Ishikawa (cell line): ENCODE results near the gene AFM.

Experiments
- CEBPB ChIP-seq: IDR thresholded peaks from 2 replicates; pipeline ENCODE4 v1.6.1; 2012
- CREB1 ChIP-seq: IDR thresholded peaks from 2 replicates; pipeline ENCODE4 v1.6.1; 2012; ENCODE audit warnings: low read depth
- EGR1 ChIP-seq: IDR thresholded peaks from 2 replicates; pipeline ENCODE4 v1.6.1; 2012
- EP300 ChIP-seq: IDR thresholded peaks from 2 replicates; pipeline ENCODE4 v1.6.1; 2012; ENCODE audit warnings: borderline replicate concordance
- FOXM1 ChIP-seq: IDR thresholded peaks from 2 replicates; pipeline ENCODE4 v1.6.1; 2012; ENCODE audit warnings: low read depth, borderline replicate concordance
- NFIC ChIP-seq: IDR thresholded peaks from 2 replicates; pipeline ENCODE4 v1.6.1; 2012
- RAD21 ChIP-seq: IDR thresholded peaks from 2 replicates; pipeline ENCODE4 v1.6.1; 2012; ENCODE audit warnings: low read depth
- TAF1 ChIP-seq: IDR thresholded peaks from 2 replicates; pipeline ENCODE4 v1.6.1; 2012; ENCODE audit warnings: low read depth, mild to moderate bottlenecking
- TCF12 ChIP-seq: IDR thresholded peaks from 2 replicates; pipeline ENCODE4 v1.6.1; 2012; ENCODE audit warnings: low read depth
- TEAD4 ChIP-seq: IDR thresholded peaks from 2 replicates; pipeline ENCODE4 v1.6.1; 2012
- YY1 ChIP-seq: IDR thresholded peaks from 2 replicates; pipeline ENCODE4 v1.6.1; 2012; ENCODE audit warnings: low read depth
- ZBTB7A ChIP-seq: IDR thresholded peaks from 2 replicates; pipeline ENCODE4 v1.6.1; 2012; ENCODE audit warnings: low read depth
- TF ChIP-seq, protein P1 (sequence below): IDR thresholded peaks from 2 replicates; pipeline ENCODE4 v1.6.1; 2012; ENCODE audit warnings: low read depth, mild to moderate bottlenecking
- TF ChIP-seq, protein P2 (sequence below): IDR thresholded peaks from 2 replicates; pipeline ENCODE4 v1.6.1; 2012
- TF ChIP-seq, protein P3 (sequence below): IDR thresholded peaks from 2 replicates; pipeline ENCODE4 v1.6.1; 2012

The AFM gene

DNA sequence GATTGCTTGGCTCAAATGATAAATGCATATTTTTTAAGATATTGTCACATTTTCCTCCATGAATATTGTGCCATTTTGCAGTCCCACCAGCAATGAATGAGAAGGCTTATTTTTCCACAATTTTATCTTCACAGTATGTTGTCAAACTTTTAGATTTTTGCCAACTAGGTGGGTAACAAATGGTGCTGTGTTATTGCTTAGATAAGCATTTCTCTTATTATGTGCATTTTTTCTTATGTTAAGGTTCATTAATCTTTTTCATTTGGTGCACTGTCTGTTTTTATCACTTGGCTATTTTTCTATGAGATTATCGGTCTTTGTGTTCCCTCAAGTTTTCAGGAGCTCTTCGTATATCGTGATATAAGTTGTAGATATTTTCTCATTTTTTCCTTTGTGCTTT is 13.4 kb upstream of the AFM start:
- TF ChIP-seq YY1 (no peak), TEAD4 (no peak), FOXM1 (no peak), TAF1 (no peak), NFIC (no peak), RAD21 (no peak), ZBTB7A (no peak), CEBPB (no peak), EP300 (no peak), CREB1 (no peak), EGR1 (no peak), TCF12 (no peak)
- TF ChIP-seq, protein P1, sequence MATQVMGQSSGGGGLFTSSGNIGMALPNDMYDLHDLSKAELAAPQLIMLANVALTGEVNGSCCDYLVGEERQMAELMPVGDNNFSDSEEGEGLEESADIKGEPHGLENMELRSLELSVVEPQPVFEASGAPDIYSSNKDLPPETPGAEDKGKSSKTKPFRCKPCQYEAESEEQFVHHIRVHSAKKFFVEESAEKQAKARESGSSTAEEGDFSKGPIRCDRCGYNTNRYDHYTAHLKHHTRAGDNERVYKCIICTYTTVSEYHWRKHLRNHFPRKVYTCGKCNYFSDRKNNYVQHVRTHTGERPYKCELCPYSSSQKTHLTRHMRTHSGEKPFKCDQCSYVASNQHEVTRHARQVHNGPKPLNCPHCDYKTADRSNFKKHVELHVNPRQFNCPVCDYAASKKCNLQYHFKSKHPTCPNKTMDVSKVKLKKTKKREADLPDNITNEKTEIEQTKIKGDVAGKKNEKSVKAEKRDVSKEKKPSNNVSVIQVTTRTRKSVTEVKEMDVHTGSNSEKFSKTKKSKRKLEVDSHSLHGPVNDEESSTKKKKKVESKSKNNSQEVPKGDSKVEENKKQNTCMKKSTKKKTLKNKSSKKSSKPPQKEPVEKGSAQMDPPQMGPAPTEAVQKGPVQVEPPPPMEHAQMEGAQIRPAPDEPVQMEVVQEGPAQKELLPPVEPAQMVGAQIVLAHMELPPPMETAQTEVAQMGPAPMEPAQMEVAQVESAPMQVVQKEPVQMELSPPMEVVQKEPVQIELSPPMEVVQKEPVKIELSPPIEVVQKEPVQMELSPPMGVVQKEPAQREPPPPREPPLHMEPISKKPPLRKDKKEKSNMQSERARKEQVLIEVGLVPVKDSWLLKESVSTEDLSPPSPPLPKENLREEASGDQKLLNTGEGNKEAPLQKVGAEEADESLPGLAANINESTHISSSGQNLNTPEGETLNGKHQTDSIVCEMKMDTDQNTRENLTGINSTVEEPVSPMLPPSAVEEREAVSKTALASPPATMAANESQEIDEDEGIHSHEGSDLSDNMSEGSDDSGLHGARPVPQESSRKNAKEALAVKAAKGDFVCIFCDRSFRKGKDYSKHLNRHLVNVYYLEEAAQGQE: no peak
- TF ChIP-seq, protein P2, sequence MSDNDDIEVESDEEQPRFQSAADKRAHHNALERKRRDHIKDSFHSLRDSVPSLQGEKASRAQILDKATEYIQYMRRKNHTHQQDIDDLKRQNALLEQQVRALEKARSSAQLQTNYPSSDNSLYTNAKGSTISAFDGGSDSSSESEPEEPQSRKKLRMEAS: no peak

DNA sequence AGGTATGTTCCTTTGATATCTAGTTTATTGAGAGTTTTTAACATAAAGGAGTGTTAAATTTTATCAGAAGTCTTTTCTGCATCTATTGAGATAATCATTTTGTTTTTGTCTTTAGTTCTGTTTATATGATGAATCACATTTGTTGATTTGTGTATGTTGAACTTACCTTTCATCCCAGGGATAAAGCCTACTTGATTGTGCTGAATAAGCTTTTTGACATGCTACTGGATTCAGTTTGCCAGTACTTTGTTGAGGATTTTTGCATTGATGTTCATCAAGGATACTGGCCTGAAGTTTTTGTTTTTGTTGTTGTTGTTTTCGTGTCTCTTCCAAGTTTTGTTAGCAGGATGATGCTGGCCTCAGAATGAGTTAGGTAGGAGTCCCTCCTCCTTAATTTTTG is 10.8 kb upstream of the AFM start:
- TF ChIP-seq TEAD4 (no peak), YY1 (no peak)
- TF ChIP-seq, protein P1: no peak

DNA sequence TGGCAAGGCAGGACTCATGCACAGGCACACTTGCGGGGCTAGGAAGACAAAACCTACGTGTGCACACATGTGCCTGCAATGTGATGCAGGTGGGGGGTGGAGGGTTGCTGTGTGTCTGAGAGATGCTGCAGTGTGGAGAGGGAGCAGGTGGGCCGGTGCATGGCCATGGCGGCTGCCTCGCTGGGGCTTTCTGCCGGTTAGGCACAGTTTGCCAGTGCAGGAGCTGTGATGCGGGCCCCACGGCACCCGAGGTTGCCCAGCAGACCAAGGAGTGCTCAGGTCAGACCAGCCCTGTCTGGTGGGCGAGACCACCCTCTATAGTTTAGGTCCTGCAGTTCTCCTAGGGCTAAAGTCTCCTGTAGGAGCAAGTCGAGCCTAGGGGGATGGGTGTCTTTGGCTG is 4.4 kb upstream of the AFM start:
- TF ChIP-seq, protein P3, sequence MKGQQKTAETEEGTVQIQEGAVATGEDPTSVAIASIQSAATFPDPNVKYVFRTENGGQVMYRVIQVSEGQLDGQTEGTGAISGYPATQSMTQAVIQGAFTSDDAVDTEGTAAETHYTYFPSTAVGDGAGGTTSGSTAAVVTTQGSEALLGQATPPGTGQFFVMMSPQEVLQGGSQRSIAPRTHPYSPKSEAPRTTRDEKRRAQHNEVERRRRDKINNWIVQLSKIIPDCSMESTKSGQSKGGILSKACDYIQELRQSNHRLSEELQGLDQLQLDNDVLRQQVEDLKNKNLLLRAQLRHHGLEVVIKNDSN: no peak
- TF ChIP-seq, protein P1: no peak
- TF ChIP-seq TEAD4 (no peak), RAD21 (no peak), EGR1 (no peak), TAF1 (no peak), TCF12 (no peak), CEBPB (no peak), FOXM1 (no peak), EP300 (no peak), CREB1 (no peak), YY1 (no peak), NFIC (no peak)
- TF ChIP-seq, protein P2: no peak

DNA sequence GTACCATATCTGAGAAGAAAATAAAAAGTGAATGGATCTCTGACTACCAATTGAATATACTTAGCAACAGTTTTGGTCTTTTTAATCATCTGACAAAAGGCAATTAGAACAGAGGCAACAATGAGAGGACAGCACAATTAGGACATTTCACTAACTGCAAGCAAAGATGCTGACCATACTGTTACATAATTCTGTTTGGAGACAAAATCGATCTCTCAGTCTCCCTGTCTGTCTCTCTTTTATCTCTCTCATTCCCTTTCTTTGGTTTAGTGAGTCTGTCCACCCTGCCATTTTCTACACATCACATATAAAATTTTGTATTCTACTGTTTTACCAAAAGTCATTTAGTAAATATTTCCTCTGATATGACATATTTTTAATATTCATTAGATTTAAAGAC is 2.2 kb upstream of the AFM start:
- no peak for TF ChIP-seq TAF1
- no peak for TF ChIP-seq EGR1
- no peak for TF ChIP-seq YY1
- TF ChIP-seq, protein P1: no peak
- TF ChIP-seq TEAD4: no peak
- TF ChIP-seq FOXM1: no peak
- TF ChIP-seq TCF12: no peak
- TF ChIP-seq NFIC: no peak
- no peak for TF ChIP-seq CEBPB
- TF ChIP-seq, protein P2: no peak
